Measurements from ENCODE around the gene SLC25A38. TPM values are rescaled to one million over a fixed set of nuclear protein-coding genes. Genes with fewer than 3 reads are reported as not detected.

Gene SLC25A38
- total and polyA plus RNA-seq, 5 experiments from 2014 or later, result 34.2 to 53.4 (median 51.7) TPM

DNA sequence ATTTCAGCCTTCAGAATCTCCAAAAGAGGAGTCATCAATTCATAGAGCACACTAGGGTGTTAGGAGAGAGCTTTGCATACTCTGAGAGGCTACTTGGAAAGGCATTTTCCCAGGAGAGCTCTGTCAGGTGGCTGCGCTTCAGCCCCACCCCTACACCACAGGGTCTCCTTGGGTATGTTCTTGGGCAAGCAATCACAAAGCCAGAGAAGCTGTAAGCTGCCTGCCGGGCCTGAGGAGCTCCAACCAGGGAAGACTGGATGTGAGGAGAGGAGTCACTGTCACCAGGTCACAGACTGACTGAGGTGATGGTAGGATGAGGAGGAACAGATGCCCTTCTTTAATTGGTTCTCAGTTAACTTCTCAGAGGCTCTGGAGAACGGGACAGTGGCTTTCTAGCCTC is 13.5 kb downstream of the SLC25A38 start:
- H3K9me3 Mint-ChIP-seq, result no peaks in the 10 kb centered on the region
- H3K27ac Mint-ChIP-seq, result peak overlapping the region in 1 of 10 donors; percentile 48
- DNase-seq (no peak), ATAC-seq (no peak)
- POLR2A ChIA-PET, result no interaction called here
- peaks cover 0 to 90% (median 33%) of the 10 kb centered on the region in 3 donors for H3K36me3 Mint-ChIP-seq
- H3K27me3 Mint-ChIP-seq, result no peaks in the 10 kb centered on the region
- H3K4me1 Mint-ChIP-seq, result peaks cover 0 to 3% (median 0%) of the 10 kb centered on the region in 4 donors
- no peak overlapping the region for H3K4me3 Mint-ChIP-seq

- Mint-ChIP-seq H3K36me3 (peaks cover 0 to 72% (median 33%) of the 10 kb centered on the region in 3 donors), H3K9me3 (no peaks in the 10 kb centered on the region), H3K27me3 (no peaks in the 10 kb centered on the region), H3K4me3 (no peak overlapping the region), H3K27ac (peak overlapping the region in 1 of 10 donors; percentile 83), H3K4me1 (no peaks in the 10 kb centered on the region)
- DNase-seq (no peak), ATAC-seq (no peak)
- POLR2A ChIA-PET, result no interaction called here
Measured at GRCh38 chr3:39398700-39399099, 15.5 kb downstream of the SLC25A38 start.

GRCh38 chr3:39401983-39402382 is 18.8 kb downstream of the SLC25A38 start:
- DNase-seq, result no peak

GRCh38 chr3:39404943-39405686 is 21.9 kb downstream of the SLC25A38 start:
- ATAC-seq, result no peak
- Mint-ChIP-seq H3K36me3 (peaks cover 5 to 41% (median 9%) of the 10 kb centered on the region in 3 donors), H3K4me3 (peak overlapping the region in 2 of 10 donors; percentile 34 to 90), H3K27ac (peak overlapping the region in 7 of 10 donors; percentile 87 to 99 (median 95)), H3K4me1 (peaks cover 17 to 41% (median 35%) of the 10 kb centered on the region in 4 donors), H3K9me3 (no peaks in the 10 kb centered on the region), H3K27me3 (peaks cover 0 to 3% (median 0%) of the 10 kb centered on the region in 5 donors)
- DNase-seq, result no peak
- POLR2A ChIA-PET, result interaction anchor here (0.7 to 6.0 kb wide), 3 partner anchors 15 to 37 kb away, joined by 3 to 67 read pairs (median 6); partner anchors contain the start of gene SLC25A38

More at GRCh38 chr3:39401983-39402382, 18.8 kb downstream of the SLC25A38 start:
- Mint-ChIP-seq H3K27me3 (peaks cover 0 to 3% (median 0%) of the 10 kb centered on the region in 5 donors), H3K9me3 (no peaks in the 10 kb centered on the region), H3K36me3 (peaks cover 0 to 43% (median 18%) of the 10 kb centered on the region in 3 donors), H3K4me1 (peaks cover 5 to 10% (median 8%) of the 10 kb centered on the region in 4 donors), H3K4me3 (no peak overlapping the region), H3K27ac (peak overlapping the region in 3 of 10 donors; percentile 27 to 47 (median 32))
- no peak for ATAC-seq
- POLR2A ChIA-PET, result interaction anchor here (0.6 kb wide), 1 partner anchor 14 kb away, joined by 5 read pairs; no protein-coding TSS in a partner anchor

DNA sequence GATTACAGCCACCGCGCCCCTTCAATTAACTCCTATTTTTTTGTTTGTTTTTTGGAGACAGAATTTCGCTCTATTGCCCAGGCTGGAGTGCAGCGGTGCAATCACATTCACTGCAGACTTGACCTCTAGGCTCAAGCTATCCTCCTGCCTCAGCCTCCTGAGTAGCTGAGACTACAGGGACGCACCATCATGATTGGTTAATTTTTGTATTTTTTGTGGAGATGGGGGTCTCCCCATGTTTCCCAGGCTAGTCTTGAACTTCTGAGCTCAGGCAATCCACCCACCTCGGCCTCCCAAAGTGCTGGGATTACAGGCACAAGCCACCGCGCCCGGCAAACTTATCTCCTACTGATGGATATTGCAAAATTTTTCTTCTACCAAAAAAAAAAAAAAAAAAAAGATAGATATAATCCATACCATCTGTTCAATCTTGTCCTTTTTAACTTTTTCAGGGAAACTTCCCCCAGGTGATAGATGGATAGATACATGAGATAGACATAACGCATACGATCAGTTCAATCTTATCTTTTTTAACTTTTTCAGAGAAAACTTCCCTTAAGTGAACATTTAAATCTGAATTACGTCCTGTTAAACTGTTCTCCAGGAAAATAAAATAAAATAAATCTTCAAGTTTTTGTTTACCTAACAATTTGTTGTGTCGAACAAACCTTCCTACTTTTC is 22.7 kb downstream of the SLC25A38 start:
- POLR2A ChIA-PET, result interaction anchor here (0.7 to 6.0 kb wide), 10 partner anchors 10 to 42 kb away, joined by 3 to 67 read pairs (median 4); partner anchors contain the start of gene SLC25A38
- Mint-ChIP-seq H3K4me3 (peak overlapping the region; percentile 87 to 98 (median 92)), H3K9me3 (no peaks in the 10 kb centered on the region), H3K27ac (peak overlapping the region; percentile 88 to 99 (median 96)), H3K36me3 (peaks cover 5 to 42% (median 13%) of the 10 kb centered on the region in 3 donors), H3K27me3 (peaks cover 0 to 3% (median 0%) of the 10 kb centered on the region in 5 donors), H3K4me1 (peaks cover 20 to 47% (median 41%) of the 10 kb centered on the region in 4 donors)
- ATAC-seq, result no peak
- DNase-seq, result no peak

GRCh38 chr3:39406368-39407258 is 23.4 kb downstream of the SLC25A38 start, which contains the start of gene RPSA:
TSS of gene RPSA (plus strand) at chr3:39406720. CDS start at chr3:39407654, 934 bp downstream.
- Mint-ChIP-seq H3K4me3 (peak within 1 kb of the TSS; percentile 87 to 98 (median 92)), H3K4me1 (peaks cover 23 to 54% (median 47%) of the 10 kb centered on the region in 4 donors), H3K27ac (peak within 1 kb of the TSS; percentile 88 to 99 (median 96)), H3K27me3 (peaks cover 0 to 3% (median 0%) of the 10 kb centered on the region in 5 donors), H3K36me3 (peaks cover 10 to 44% (median 20%) of the 10 kb centered on the region in 3 donors), H3K9me3 (no peaks in the 10 kb centered on the region)
- peak; percentile 93 for ATAC-seq
- peak; percentile 82 to 99 (median 96) for DNase-seq
- POLR2A ChIA-PET, result interaction anchor here (0.6 to 6.0 kb wide), 13 partner anchors 10 to 1269 kb away, joined by 3 to 67 read pairs (median 3); partner anchors contain the start of genes ACAA1, GORASP1, SLC25A38 and TTC21A

- peaks cover 10 to 49% (median 24%) of the 10 kb centered on the region in 3 donors for H3K36me3 Mint-ChIP-seq
- DNase-seq, result no peak
- POLR2A ChIA-PET, result interaction anchor here (0.6 to 6.0 kb wide), 11 partner anchors 9 to 1270 kb away, joined by 3 to 67 read pairs (median 3); partner anchors contain the start of genes ACAA1, GORASP1, SLC25A38 and TTC21A
- H3K4me1 Mint-ChIP-seq, result peaks cover 24 to 57% (median 50%) of the 10 kb centered on the region in 4 donors
- no peak for ATAC-seq
- peak overlapping the region; percentile 88 to 99 (median 96) for H3K27ac Mint-ChIP-seq
- peaks cover 0 to 3% (median 0%) of the 10 kb centered on the region in 5 donors for H3K27me3 Mint-ChIP-seq
- H3K4me3 Mint-ChIP-seq, result peak overlapping the region; percentile 87 to 98 (median 92)
- H3K9me3 Mint-ChIP-seq, result no peaks in the 10 kb centered on the region
Measured at GRCh38 chr3:39407259-39407629, 24.1 kb downstream of the SLC25A38 start.

DNA sequence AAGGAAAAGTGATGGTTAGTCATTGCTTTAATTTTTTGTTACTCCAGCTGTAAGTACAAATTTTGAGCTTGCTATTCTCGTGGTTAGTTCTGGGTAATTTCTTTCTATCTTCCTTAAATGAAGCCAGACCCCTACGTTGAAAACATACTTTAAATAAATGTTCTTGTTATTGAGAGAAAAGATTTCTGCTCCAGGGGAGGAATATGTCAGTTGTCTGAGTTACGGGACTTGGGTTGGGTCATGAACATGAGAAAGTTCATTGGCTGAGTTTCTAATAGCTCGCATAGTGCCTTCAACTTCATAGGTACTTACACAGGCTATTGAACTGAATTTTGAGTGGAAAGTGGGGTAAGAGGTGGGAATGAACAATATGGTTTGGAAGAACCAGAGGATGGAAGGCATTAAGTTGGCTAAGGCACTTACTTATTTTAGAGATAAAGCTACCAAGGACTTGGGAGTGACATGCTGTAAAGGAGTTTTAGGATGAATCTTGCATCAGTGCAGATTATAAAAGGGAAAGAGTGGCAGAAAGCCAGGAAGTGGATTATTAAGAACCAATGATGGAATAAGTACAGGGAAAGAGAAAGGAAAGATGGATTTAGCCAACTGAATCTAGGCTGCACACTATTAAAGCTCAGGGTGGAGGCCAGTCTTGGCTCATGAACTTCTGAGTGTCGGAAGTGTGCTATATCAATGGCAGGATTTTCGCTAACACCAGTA is 24.8 kb downstream of the SLC25A38 start:
- Mint-ChIP-seq H3K27ac (peak overlapping the region; percentile 61 to 98 (median 96)), H3K4me1 (peaks cover 29 to 60% (median 50%) of the 10 kb centered on the region in 4 donors), H3K9me3 (no peaks in the 10 kb centered on the region), H3K4me3 (peak overlapping the region; percentile 87 to 98 (median 92)), H3K36me3 (peaks cover 10 to 56% (median 24%) of the 10 kb centered on the region in 3 donors), H3K27me3 (peaks cover 0 to 3% (median 0%) of the 10 kb centered on the region in 5 donors)
- DNase-seq (no peak), ATAC-seq (no peak)
- POLR2A ChIA-PET, result interaction anchor here (1.2 to 6.0 kb wide), 3 partner anchors 8 to 32 kb away, joined by 3 to 67 read pairs (median 29); partner anchors contain the start of gene SLC25A38

DNA sequence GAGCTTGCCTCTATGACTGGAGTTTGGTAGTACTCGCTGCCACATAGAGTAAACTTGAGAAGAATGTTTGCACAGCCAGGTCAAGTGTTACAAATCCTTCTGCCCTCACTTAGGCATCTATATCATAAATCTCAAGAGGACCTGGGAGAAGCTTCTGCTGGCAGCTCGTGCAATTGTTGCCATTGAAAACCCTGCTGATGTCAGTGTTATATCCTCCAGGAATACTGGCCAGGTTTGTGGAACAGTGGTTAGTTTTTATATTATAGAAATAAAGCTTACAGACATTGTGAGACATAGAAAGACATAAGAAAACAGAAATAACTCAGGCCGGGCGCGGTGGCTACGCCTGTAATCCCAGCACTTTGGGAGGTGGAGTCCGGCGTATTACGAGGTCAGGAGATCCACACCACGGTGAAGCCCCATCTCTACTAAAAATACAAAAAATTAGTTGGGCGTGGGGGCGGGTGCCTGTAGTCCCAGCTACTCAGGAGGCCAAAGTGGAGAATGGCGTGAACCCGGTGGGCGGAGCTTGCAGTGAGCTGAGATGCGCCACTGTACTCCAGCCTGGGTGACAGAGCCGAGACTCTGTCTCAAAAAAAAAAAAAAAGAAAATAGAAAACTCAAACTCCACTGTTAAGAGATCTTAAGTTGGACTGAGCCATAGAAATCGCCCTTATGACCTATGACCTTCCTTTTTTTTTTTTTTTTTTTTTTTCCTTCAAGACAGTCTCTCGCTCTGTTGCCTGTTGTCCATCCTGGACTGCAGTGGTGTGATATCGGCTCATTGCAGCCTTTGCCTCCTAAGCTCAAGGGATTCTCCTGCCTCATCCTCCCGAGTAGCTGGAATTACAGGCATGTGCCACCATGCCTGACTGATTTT is 25.6 kb downstream of the SLC25A38 start:
- H3K27me3 Mint-ChIP-seq, result peaks cover 0 to 3% (median 0%) of the 10 kb centered on the region in 5 donors

More for the DNA sequence above, 25.6 kb downstream of the SLC25A38 start:
- Mint-ChIP-seq H3K4me3 (peak overlapping the region; percentile 38 to 98 (median 90)), H3K27ac (peak overlapping the region in 9 of 10 donors; percentile 19 to 97 (median 94)), H3K9me3 (no peaks in the 10 kb centered on the region), H3K36me3 (peaks cover 10 to 64% (median 28%) of the 10 kb centered on the region in 3 donors), H3K4me1 (peaks cover 30 to 60% (median 50%) of the 10 kb centered on the region in 4 donors)
- POLR2A ChIA-PET, result interaction anchor here (1.2 to 6.0 kb wide), 3 partner anchors 8 to 31 kb away, joined by 3 to 67 read pairs (median 29); partner anchors contain the start of gene SLC25A38
- no peak for ATAC-seq
- peak in 1 of 10 donors; percentile 19 for DNase-seq
